Measurements from ENCODE around the gene BCL11B.

- no peak for TF ChIP-seq CTCF (IDR thresholded peaks at IDR 0.05)
- TF ChIP-seq POLR2A (IDR thresholded peaks at IDR 0.05) = no peak
Observed at GRCh38 chr14:99244367-99244901, 27.6 kb downstream of the BCL11B start.

Measured in Peyer's patch (tissue), 4 donors.